Activated CD8-positive, alpha-beta memory T cell treated with anti-CD3 and anti-CD28 coated beads, Interleukin-2, amount 50 U/mL, for 48 hours (primary cell): ENCODE data around the gene SRR.
"Not testable (repeated sequence)": the region's sequence is repeated elsewhere in the genome, so short reads cannot be mapped to it uniquely, and the experiment has no call there.

ENCODE experiments used
- DNase-seq: peaks from one replicate; pipeline ENCODE4 v3.0.0-alpha.2; 2020

Gene SRR

DNA sequence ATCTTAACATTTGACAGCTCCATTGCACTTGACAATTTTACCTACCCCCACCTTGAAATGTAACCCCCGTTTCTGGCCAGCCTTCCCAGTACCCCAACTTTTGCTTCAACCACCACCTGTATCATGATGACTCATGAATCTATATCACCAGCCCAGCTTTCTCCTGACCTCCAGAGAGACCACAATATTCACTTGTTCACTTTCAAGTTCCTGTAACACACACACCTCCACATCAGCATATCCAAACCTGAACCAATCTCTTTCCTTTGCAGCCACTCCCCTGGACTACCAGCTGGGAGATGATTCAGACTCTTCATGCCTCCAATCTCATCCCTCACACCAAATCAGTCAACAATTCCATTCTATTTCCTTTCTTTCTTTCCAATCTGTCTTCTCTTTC, 8.2 kb upstream of the SRR start:
- DNase-seq = no peak

DNA sequence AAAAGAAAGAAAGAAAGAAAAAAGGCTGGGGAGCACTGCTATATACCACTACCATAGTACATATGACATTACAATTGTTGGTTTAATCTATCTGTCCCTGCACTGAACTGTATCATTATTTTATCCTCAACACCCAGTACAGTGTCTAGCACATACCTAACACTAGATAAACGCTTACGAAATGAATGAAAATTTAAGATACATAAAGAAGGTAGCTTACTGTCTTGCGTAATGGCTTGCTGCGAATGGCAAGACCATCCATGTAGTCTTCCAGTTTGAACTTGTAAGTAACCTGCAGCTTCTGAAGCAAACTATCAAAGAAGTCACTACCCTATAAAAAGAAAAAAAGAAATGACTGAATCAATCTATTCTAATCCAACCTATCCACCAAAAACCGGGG, 6.7 kb upstream of the SRR start:
- no peak for DNase-seq

DNA sequence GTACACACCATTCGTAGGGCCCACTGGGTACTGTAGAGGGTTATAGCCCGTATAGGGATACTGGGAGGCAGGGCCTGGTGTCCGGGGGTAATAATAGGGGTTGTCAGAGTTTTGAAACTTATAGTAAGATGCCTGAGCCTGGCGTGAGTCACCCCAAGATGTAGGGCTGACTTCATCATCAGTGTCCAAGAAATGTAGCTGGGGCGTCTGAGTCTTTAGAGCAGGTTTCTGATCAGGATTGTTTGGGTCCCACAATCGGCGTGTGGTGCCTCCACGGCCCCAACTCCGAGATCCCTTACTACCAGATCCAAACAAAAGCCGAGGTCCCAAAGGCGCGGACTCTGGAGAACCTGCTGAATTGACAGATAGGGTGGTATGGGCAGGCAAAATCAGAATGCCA, 4.6 kb upstream of the SRR start:
- DNase-seq = no peak

DNA sequence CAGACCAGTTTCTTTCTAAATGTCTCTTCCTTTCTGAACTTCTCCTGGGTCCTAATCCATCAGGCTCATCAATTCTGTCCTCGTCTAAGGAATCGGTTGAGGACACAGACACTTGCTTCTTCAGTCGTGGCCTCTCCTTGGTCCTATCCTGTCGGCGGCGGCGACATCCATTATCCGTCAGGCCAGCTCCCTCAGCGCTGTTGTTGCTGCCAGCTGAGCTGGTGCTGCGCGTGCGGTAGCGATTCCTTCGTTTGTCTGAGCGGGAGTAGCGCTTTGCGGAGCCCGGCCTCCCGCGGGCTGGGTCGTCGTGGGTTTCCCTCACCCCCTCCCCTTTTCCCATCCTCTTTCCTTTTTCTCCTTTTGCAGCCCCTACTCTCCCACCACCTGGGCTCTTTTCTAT, 4.0 kb upstream of the SRR start:
- DNase-seq = no peak

DNA sequence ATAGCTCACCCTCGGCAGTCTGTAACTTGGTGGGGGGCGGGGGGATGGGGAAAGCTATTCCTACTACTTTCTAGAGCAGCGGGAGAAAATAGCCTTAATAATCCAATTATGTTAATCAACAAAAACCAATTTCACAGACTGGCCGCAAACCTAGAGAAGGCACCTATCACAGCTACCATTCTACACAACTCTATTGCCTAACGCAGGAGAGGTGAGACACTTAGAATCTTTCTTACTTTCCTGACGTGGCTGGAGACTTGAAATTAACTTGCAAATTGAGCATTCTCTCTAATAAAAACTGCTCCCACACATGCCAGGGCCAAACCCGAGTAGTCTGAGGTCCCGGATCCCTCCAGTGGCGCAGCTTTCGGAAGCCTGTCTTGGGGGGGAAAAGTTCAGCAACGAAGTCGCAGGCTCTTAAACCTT, 959 bp upstream of the SRR start:
- DNase-seq = no peak

DNA sequence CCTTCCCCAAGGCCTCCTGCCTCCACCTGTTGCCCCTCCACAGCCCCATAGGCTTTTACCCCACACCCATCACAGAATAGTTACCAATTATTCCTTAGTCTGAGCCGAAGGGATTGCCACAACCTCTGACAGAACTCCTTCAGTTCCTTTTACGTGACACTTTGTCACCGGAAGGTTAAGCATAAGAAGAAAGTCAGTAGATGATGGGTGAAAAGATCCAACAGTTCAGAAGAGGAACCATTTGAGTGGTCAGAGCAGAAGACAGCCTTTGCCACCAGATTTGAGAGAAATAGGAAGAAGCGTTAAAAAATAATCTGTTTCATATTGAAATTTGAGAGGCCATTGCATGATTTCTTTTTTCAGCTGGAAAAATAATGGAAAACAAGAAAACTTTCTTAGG, 1.2 kb downstream of the SRR start:
- no peak for DNase-seq

DNA sequence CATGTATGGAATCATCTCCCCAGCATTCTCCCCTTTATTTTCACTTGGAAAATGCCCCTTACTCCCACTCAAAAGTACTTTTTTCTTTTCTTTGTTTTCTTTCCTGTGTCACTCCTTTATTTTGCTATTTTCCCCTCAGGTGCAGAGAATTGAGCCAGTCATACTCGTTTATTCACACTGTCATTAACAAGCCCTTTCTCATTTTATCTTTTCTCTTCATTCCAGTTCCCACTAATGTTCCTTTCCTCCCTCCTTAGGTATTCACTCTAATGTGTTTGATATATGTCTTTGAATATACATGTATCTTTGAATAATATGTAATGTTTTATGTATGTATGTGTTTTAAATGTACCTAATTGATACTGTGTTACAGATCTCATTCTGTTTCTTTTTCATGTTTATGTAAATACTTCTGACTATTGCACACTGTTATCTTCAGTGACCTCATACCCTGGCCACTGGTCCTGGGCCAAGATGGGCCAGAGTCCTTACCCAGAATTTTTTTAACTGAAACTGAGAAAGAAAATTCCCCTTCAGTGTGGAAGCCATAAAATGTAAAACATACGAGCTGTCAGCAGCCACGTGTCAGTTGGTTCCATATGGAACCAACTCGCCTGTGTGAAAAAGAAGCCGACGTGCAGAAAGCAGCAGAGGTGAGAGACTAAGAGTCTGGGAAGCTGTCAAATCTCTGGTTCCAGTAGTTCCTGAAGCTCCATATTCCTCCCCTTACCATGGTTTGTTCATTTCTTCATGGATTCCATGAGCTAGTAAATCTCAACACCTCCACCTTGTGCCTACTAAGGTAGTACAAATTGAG, 5.8 kb downstream of the SRR start:
- no peak for DNase-seq

DNA sequence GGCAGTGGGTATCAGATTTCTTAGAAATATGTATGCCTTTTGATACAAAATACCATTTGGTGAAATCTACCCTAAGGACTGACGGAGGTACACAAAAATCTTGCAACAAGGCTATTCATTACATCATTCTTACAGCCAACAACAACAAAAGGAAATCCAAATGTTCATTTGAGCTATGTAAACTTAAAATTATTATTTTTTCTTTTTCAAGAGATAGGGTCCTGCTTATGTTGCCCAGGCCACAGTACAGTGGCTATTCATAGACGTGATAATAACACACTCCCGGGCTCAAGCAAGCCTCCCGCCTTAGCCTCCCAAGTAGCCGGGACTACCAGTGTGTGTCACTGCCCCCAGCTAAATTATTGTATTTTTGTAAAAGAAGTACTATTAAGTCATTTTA, 9.0 kb downstream of the SRR start:
- no peak for DNase-seq

DNA sequence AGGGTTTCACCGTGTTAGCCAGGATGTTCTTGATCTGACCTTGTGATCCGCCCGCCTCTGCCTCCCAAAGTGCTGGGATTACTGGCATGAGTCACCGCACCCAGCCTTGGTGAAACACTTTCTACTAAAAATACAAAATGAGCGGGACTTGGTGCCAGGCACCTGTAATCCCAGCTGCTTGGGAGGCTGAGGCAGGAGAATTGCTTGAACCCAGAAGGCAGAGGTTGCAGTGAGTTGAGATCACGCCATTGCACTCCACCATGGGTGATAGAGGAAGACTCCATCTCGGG, 13.1 kb downstream of the SRR start:
- not testable (repeated sequence) for DNase-seq

DNA sequence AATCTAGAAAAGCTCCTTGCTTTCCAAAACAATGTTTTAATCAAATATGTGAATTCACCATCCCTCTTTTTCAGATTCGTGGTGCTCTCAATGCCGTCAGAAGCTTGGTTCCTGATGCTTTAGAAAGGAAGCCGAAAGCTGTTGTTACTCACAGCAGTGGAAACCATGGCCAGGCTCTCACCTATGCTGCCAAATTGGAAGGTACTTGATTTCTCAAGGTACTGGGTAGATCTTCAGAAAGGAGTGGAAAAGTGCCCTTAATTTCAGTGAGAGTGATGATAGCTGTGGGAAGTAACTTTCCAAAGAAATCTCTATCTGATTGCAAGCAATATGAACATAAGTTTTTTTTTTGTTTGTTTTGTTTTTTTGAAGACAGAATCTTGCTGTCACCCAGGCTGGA, 14.0 kb downstream of the SRR start:
- no peak for DNase-seq

DNA sequence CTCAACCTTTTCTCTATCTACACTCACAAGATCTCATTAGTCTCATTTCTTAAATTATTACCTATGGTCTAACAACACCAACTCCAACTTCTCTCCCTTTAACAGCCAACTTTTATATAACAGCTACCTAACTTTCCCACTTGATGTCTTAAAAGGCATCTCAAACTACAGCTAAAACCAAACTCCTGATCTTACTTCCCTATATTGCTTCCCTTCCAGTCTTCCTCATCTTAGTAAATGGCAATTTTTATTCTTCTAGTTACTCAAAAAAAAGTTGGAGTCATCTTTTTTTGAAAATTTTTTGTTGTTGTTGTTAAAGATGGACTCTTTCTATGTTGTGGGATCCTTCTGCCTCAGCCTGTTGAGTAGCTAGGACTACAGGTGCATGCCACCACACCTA, 15.3 kb downstream of the SRR start:
- no peak for DNase-seq

DNA sequence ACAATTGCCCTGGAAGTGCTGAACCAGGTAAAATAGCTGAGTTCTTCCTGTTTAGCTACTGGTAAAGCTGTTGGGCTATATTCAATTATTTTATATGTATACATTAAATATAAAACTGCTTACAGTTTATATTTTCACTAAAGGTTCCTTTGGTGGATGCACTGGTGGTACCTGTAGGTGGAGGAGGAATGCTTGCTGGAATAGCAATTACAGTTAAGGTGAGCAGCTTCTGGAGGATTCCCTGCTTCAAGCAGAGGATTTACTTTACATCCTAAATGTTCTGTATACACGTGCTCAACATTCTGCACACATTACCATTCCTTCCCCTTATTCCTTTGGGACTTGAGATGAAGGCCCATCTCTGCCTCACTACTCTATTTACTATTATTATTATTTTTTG, 17.6 kb downstream of the SRR start:
- no peak for DNase-seq

DNA sequence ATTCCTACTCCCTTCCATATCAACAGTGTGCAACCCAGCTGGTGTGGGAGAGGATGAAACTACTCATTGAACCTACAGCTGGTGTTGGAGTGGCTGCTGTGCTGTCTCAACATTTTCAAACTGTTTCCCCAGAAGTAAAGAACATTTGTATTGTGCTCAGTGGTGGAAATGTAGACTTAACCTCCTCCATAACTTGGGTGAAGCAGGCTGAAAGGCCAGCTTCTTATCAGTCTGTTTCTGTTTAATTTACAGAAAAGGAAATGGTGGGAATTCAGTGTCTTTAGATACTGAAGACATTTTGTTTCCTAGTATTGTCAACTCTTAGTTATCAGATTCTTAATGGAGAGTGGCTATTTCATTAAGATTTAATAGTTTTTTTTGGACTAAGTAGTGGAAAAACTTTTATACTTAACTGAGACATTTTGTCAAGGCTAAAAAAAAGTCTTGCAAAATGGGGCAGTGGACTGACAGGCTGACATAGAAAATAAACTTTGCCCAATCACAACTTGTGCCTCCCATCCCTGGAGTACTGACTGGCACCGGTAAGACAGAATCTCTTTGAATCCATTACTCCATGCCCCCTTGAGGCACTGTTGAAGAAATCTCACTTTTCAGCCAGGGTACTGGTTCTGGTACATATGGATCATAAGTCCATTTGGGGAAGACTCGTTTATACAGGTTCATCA, 20.0 kb downstream of the SRR start:
- DNase-seq = no peak

DNA sequence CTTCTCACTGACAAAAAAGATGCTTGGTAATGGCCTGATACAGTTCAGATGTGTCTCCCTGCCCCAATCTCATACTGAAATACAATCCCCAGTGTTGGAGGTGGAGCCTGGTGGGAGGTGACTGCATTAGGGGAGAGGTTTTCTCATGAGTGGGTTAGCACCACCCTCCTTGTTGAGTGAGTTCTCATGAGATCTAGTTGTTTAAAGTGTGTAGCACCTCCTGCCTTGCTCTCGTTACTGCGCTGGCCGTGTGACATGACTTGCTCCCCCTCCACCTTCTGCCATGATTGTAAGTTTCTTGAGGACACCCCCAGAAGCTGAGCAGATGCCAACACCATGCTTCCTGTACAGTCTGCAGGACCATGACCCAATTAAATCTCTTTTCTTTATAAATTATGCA, 27.6 kb downstream of the SRR start:
- DNase-seq = no peak

DNA sequence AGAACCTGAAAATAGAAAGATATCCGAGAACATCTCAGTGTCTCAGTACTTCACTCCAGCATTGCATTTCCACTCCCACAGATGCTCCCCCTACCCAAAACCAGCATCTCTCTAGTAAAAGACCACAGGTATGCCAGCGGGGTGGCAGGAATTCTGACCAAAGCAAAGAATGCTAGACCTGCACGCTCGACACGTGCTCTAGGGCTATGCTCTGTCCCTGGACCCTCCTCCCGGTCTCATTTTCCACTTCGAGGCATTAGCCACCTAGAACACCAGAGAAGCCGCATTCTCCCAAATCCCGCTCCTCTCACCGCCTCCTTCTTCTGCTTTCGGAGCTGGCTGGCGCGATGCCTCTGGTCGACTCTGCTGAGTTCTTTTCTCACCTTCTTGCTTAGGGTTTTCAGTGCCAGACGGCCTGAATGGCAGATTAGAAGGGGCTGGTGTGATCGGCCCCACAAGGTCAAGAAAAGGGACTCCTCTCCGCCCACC, 32.0 kb downstream of the SRR start:
- no peak for DNase-seq

DNA sequence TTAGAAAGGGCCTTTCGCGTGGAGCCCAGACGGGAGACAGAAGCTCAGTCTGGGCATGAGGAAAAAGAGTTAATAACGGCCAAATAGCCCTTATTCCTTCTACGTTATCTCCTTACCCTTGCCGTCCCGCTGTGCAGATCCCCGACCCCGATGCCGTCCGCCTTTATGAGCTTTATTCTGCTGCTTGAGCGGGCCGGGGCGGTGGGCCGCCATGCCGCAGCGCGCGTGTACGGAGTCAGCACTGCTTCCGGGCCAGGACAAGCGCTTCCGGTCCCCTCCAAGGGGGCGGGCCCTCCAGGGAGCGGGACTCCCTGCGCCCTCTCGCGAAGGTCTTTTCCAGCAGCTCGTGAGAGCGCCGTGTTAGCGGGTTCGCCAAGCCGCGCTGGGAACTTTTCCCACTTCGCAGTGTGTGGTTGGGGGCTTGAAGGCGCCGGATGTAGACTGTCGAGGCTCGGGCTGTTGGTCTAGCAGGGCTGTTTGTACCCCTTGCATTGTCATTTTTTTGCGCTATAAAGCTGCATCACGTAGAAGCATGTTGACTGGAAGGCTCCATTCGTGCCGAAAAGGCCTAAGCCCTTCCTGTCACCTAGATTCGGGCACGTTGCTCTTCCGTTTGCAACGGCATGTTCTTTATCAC, 32.6 kb downstream of the SRR start, which contains the start of gene TSR1:
TSR1 (minus strand) TSS at position 243 of the 637 bp plus-strand sequence; CDS start at position 213, 30 bp downstream.
- DNase-seq = peak; percentile 92

DNA sequence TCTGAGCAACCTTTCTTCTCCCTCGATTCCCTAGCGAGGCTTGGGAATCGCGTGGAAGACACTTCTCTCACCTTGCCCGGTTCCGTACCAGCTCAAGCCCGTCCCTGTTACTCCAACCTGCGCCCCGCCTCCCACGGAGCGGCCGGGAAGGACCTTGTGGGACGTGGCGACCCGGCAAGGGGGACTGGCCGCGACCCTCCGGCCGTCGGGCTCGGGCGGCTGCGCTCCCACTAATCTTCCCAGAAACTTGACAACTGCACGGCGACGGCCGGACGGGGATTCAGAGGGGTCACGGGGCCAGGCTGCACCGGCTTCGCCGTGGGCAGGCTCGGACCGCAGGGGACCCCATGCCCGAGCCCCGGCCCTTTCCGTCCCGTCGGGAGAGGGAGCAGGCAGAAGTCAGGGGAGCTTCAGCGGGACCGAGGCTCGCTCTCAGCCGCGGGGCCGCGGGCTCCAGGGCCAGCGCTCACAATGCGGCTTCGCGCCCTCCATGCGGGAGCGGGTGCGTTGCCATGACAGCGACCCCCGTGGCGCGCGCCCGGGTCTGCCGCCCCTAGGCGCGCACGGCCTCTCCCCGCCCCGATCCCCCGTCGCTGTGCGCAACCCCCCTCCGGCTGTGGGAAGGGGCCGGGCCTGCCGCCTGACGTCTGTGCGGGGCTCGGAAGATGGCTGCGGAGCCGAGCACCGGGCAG, 33.2 kb downstream of the SRR start, which contains the start of gene SGSM2:
SGSM2 (plus strand) TSS at position 650 of the 692 bp plus-strand sequence. CDS start 188 bp downstream, outside the sequence.
- DNase-seq = peak; percentile 82

DNA sequence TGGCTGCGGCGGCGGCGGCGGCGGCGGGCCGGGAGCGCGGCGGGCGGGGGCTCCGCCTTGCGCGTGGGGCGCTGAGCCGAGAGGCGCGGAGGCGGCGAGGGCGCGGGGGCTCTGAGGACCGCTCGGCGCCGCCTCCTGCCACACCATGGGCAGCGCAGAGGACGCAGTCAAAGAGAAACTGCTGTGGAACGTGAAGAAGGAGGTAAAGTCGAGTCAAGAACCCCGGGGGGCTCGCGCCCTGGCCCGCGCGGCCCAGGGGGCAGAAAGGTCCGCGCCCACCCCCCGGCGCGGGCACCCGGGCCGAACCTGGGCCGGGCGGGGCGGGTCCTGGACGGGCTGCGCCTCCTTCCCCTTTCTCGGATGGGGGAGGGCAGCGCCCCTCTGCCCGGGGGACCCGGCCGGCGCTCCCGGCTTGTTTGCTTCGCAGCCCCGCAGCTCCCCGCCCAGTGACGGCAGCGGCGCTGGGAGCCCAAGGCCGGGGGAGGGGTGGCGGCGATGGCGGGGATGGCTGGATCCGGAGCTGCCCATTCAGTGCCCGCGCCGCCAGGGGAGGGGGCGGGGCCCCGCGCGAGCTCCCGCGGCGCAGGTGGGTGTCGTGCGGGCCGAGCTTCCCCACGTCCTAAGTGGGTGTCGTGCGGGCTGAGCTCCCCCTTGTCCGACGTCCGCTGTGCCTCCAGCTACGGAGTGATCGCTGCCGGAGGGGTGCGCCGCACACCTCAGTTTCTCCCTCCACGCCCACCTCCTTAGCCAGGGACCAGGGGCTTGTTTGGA, 34.0 kb downstream of the SRR start:
- peak; percentile 78 for DNase-seq

DNA sequence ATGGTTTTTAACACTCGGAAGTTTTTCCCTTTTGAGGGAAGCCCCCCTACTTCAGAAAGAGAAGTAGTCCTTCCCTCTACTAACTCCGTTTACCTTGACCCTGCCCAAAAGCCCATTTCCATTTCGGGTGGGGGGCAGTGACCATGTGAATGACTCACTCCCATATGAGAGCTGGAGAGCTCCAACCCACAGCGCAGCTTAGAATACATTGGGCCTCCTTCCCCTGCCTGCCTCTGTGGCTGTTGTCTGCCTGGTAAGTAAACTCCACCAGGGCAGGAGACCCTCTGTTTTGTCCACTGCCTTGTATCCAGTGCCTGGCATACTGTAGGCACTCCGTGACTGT, 34.5 kb downstream of the SRR start:
- no peak for DNase-seq

DNA sequence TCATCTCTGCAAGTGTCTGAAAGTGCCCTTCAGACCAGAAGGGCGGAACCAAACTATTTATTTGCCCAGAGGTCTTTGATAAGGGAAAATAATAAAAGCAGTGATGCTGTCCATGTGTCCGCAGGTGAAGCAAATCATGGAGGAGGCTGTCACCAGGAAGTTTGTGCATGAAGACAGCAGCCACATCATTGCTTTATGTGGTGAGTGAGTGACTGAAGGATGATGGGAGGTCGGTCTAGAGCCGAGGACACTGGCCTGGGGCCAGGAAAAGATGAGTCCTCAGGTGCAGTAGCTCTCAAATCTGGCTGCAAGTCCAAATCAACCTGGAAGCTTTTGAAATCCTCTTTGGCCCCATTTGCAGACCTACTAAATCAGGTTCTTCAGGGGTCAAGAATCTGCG, 39.7 kb downstream of the SRR start:
- peak; percentile 75 for DNase-seq

DNA sequence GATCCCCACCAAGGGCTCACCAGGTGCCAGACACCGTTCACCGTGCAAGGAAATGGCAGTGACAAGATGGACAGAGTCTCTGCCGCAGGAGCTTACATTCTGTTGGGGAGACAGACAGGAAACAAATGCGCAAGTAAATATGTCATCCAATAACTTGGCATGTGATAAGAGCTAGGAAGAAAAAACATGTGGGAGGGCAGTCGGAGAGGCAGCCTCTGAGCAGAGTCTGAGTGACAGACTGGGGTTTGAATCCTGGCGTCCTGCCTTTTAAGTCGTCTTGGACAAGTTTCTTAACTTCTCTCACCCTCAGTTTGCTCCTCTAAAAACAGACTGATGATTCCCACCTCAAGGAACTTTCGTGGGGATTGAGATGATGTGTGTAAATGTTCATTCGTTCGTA, 40.8 kb downstream of the SRR start:
- DNase-seq = no peak

DNA sequence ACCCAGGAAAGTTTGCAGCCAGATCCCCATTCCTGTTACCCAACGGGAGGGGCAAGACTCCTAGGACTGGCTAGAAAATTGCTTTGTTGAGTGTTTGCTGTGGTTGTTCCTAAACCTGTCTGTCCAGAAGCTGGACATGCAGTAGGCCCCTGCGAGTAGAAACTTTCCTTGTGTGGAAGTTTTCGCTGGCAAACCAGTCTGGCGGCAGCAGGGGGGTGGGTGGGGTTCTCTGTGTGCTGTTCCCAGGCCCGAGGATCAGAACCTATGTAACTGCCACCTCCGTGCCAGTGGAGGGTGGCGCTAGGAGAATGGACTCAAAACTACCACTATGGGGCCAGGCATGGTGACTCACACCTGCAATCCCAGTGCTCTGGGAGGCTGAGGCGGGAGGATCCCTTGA, 42.7 kb downstream of the SRR start:
- DNase-seq = no peak
